SHP77 (cell line): Measurements from ENCODE around the gene CKMT2.

Source experiments
- DNase-seq, 2 experiments: peaks; one replicate each; lab custom pipeline; 2025; lab: John Stamatoyannopoulos, UW

Gene CKMT2

DNA sequence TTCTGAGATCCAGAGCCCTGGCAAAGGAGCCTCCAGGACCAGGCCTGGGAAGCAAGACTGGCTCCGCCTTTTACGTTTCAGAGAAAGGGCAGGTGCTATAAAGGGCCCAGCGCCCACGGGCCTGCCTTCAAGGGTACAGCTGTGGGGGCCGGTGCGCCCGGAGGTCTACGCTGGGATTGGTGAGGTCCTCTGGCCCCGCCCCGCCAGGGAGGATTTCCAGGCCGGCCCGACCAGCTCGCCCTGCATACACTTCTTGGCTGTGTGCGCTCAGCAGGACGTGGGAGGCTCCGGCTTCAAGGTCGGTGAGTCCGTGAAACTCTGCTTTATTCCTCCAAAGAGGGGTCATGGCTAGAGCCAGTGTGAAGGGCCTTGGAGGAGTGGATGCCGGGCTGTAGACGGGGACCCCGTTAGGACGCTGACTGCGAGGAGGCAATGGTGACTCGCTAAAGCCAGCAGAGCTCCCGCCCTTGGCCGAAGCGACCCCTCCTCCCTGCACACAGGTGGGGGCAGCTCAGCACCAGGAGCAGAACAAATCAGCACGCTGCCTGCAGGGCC lies at the start of gene CKMT2:
Gene CKMT2 (plus strand): TSS at position 243 of the 555 bp plus-strand sequence. CDS start 17,811 bp downstream, outside the sequence.
- no peak for DNase-seq

DNA sequence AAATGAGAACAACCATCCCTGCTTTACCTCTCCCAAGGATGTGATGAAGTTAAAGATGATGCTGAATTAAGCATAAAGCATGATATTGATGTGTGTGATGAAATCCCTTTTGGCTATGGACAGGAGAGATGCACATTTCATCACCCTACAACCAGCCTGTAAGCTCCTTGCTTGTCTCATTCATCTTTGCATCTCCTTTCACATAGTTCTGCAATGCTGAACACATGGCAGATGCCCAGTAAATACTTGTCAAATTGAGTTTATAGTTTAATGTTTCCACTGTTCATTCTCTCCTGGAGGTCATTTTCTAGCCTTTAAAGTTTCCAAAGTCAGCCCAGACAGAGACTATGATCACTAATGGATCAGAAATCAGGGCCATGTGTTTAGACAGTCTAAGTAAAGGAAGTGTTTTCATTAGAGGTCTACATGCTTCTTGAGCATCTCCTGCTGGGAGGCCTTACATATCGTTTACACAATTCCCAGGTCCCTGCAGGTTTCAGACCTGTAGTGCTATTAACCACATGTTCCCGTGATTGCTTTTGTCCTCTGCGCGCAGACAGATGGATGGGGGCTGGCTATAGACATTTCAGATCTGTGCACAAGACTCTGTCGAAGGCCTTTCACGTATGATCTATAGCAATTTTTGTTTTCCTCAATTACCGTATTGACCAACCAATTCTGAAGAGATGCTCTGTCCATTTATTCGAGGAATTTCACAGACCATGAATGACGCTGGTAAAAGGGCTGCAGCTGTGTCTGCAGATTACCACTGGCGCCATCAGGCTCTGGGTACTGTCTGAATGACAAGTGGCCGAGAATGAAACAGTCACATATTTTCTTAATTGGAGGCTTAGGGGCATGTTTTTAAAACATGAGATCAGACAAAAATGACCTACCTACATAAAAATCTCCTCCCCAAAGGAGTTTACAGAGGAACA lies 49.0 kb upstream of the CKMT2 start:
- no peak for DNase-seq

GRCh38 chr5:81184749-81185110 lies 48.4 kb upstream of the CKMT2 start:
- DNase-seq, result no peak

DNA sequence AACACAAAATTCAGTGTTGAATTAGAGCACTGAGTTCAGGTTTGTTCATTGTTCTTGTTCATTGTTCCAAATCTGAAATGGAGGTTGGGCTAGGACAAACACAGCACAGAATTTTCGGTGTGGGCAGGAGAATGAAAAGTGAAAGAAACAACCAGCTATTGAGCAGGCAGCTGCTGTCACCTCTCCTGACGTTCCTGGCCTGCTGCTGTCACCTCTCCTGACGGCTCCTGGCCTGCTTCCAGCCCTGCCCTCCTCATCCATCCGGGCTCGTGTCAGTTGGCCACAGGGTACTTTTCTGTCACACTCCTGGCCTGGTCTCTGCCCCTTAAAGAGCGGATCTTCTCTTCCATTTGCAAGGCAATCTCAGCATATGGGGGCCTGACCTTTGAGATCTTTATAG lies 45.2 kb upstream of the CKMT2 start:
- DNase-seq, result peak; percentile 60 to 72

DNA sequence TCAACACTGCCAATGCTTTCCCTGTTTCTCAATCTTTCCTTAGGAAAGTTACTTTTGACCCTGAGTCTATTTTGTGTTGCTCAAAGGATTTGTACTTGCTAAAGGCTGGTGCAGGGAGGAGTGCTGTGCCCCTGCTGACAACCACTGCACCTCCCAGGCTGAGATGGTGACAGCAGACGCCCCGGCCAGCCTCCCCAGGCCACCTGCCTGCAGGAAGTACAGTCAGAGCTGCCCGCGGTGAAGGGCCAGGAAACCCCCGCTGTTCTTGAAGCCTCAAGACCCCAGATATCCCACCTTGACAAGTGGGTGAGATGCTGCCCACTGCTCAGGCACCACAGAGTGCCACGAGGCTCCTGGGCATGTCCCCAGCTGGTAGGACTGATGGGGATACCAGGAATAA lies 44.2 kb upstream of the CKMT2 start:
- no peak for DNase-seq

- DNase-seq, result no peak
These were observed 43.1 kb upstream of the CKMT2 start for GRCh38 chr5:81189875-81190498.

GRCh38 chr5:81191726-81192372 lies 41.3 kb upstream of the CKMT2 start:
- DNase-seq, result no peak

DNA sequence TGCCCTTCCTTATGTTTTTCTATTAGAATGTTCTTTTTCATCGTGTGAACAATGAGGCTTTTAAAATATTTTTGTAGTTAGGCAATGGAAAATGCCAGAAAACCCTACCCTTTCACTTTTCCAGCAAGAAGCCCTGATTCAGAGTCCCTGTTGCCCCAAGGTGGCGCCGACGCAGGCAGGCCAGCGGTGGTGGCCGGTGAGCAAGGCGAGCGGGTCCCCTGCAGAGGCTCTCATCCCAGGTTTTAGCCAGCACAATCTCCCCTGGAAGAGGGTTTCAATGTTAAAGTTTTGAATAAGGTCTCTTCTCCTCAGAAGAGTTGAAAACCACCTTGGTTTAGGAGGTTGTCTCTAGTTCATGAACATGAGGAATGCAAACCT lies 40.8 kb upstream of the CKMT2 start:
- DNase-seq, result no peak

- DNase-seq, result peak; percentile 72 to 73
These were observed 38.3 kb upstream of the CKMT2 start for GRCh38 chr5:81194633-81195334.

GRCh38 chr5:81195335-81195929 lies 37.7 kb upstream of the CKMT2 start:
- no peak for DNase-seq

- no peak for DNase-seq
These were observed 30.5 kb upstream of the CKMT2 start for GRCh38 chr5:81202655-81203054.

DNA sequence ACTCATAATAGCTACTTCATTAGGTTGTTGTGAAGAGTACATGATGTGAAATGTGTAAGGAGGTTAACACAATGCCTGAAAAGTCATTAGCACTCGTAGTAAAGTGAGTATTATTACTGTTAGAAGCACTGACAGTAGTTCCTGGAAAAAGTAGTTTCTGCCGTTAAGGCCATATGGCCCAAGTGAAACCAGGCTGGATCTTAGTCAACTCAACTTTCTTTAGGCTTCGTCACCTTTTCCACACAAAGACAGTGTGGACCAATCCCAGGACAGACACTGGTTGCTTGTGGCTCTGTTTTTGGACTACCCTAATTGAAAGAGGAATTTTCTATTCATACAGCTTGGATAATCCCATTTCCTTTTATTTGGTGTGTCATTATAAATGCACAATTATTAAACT lies 29.4 kb upstream of the CKMT2 start:
- DNase-seq, result no peak

DNA sequence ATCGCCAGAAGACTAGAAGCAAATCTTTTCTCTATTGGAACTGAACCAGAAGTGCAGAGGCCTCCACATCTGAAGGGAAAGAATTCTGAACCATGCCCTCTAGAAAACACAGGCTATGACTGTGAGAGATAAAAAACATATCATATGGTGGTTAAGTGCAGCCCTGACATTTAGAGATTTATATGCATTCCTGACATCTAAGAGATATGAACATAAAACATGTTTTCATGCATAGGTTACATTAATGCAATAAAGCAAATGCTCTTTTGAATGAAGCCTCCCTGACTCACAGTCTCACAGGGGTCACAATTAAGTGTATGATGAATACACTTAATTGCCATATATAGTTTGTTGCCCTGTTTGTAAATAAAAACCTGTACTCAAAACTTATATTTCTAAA lies 28.9 kb upstream of the CKMT2 start:
- DNase-seq, result no peak

DNA sequence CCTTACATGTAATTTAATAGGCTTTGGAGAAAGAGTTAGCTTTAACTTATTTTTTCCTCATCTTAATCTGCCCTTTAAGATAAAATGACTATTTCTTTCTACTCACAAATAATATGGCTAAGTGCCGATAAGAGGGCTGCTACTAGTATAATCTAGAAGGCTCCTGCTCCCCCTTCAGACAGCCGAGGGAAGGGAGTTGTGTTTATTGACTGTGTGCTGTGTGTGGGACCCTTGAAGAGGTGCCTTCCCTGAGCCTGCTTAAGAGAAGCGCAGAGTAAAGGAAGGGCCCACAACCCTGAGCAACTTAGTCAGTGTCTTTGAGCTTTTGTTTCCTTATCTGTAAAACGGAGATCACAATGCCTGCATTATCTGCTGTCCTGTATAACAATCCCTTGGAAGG lies 28.1 kb upstream of the CKMT2 start:
- DNase-seq, result no peak

DNA sequence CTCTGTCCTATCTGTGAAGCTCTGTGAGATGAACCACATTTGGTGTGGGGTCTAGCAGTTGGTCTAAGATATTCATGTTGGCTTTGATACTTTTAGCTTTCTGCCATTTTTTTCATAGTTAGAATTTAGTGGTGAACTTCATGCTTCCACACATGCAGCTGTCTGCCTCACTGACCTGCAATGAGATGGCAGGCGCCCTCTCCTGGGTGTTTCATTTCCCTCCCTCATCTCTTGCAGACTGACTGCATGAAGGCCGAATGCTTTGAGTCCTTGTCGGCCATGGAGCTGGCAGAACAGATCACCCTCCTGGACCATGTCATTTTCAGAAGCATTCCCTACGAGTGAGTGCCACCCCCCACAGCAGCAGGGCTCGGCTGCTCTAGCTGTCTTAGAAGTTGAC lies 26.1 kb upstream of the CKMT2 start:
- no peak for DNase-seq

GRCh38 chr5:81208904-81209303 lies 24.2 kb upstream of the CKMT2 start:
- no peak for DNase-seq

- no peak for DNase-seq
These were observed 23.7 kb upstream of the CKMT2 start for GRCh38 chr5:81209386-81209785.

GRCh38 chr5:81209869-81210493 lies 23.1 kb upstream of the CKMT2 start:
- DNase-seq, result no peak

GRCh38 chr5:81212211-81212751 lies 20.8 kb upstream of the CKMT2 start:
- DNase-seq, result no peak

DNA sequence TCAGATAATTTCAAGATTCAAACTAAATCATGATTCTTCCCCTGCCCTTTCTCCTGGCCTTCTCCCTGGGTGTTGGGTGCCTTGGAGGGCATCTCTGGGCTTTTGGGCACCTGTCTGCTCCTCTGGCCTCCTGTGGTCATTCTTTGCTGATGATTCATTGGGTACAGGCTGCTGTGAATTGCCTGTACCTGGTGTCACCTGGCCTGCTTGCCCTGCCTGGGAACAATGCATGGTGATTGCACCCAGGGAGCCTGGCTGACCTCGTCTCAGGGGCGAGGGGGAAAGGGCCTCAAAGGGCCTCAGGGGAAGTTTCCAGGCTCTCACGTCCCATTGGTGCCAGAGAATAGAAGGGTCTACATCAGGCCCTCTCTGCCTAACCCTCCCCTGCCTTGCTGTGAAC lies 20.1 kb upstream of the CKMT2 start:
- DNase-seq, result no peak

DNA sequence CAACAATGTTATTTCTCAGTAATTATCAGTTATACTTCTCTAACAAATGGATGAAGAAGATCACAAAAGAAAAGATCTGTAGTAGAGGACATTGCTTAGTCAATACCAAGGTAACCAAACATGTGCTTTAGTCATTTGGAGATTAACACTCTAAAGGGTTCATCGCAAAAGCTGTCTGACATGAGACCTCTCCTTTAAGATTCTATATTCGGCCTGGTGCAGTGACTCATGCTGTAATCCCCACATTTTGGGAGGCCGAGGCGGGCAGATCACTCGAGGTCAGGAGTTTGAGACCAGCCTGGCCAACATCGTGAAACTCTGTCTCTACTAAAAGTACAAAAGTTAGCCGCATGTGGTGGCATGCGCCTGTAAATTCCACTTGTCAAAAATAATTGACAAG lies 18.3 kb upstream of the CKMT2 start:
- no peak for DNase-seq
